Activated T-cell treated with anti-CD3 and anti-CD28 coated beads, Interleukin-2, amount 50 U/mL, for 4 hours (primary cell): ENCODE measurements around the gene RCE1. TPM values are rescaled to one million over a fixed set of nuclear protein-coding genes. Genes with fewer than 3 reads are reported as not detected.
"Not testable (repeated sequence)": the region's sequence is repeated elsewhere in the genome, so short reads cannot be mapped to it uniquely, and the experiment has no call there.

Source experiments
- ATAC-seq, 2 donors: fragments of 200-7000 bp; cut with Tn5 transposase; one replicate each; pipeline ENCODE4 v1.10.0; 2021
- DNase-seq: peaks from one replicate; pipeline ENCODE4 v3.0.0-alpha.2; 2020
- H3K27me3 Mint-ChIP-seq: one replicate; pipeline ENCODE4 v1.8.0; 2021; ENCODE audit warnings: low read depth, mixed read lengths
- H3K36me3 Mint-ChIP-seq: one replicate; pipeline ENCODE4 v1.8.0; 2022; ENCODE audit warnings: mixed read lengths; ENCODE audit not compliant: insufficient read depth
- H3K4me1 Mint-ChIP-seq: one replicate; pipeline ENCODE4 v1.8.0; 2021; ENCODE audit warnings: low read depth, mixed read lengths
- H3K4me3 Mint-ChIP-seq: one replicate; pipeline ENCODE4 v1.8.0; 2021; ENCODE audit warnings: mild to moderate bottlenecking, moderate library complexity, mixed read lengths
- H3K9me3 Mint-ChIP-seq: one replicate; pipeline ENCODE4 v1.8.0; 2021; ENCODE audit warnings: mixed read lengths
- total RNA-seq, 3 donors: library from RNA; stranded (reverse); gene quantifications; one replicate each; pipeline ENCODE4 v1.2.1, GENCODE V29; 2021

RCE1 gene, protein sequence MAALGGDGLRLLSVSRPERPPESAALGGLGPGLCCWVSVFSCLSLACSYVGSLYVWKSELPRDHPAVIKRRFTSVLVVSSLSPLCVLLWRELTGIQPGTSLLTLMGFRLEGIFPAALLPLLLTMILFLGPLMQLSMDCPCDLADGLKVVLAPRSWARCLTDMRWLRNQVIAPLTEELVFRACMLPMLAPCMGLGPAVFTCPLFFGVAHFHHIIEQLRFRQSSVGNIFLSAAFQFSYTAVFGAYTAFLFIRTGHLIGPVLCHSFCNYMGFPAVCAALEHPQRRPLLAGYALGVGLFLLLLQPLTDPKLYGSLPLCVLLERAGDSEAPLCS
- 10 to 100 TPM; 42.7 to 45.0 (median 43.5) TPM for total RNA-seq

DNA sequence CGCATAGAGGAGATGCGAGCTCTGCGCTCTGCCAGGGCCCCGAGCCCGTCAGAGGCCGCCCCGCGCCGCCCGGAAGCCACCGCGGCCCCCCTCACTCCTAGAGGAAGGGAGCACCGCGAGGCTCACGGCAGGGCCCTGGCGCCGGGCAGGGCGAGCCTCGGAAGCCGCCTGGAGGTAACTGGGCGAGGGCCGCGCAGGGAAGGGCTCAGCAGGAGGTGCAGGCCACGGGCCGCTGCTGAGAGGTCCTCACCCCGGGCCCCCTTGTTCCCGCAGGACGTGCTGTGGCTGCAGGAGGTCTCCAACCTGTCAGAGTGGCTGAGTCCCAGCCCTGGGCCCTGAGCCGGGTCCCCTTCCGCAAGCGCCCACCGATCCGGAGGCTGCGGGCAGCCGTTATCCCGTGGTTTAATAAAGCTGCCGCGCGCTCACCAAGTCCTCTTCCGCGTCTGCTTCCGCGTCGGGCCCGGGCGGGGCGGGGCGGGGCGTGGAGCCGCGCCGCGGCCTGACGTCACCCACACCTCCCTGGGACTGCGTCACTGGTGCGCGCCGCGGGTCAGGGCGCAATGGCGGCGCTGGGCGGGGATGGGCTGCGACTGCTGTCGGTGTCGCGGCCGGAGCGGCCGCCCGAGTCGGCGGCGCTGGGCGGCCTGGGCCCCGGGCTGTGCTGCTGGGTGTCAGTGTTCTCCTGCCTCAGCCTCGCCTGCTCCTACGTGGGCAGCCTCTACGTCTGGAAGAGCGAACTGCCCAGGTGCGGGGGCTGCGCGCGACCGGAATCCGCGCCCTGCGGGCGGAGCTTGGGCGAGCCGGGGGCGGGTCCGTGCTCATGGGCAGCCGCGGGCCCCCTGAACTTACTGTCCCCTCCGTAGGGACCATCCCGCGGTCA lies at the start of gene RCE1:
Gene RCE1 (plus strand): TSS at position 546 of the 880 bp plus-strand sequence. CDS start 15 bp downstream, at position 561.
- Mint-ChIP-seq H3K4me1 (peaks cover 44% of the 10 kb centered on the region), H3K4me3 (peak within 1 kb of the TSS; percentile 91), H3K27me3 (no peaks in the 10 kb centered on the region), H3K36me3 (no peaks in the 10 kb centered on the region), H3K9me3 (no peaks in the 10 kb centered on the region)
- peak; percentile 90 to 92 for ATAC-seq
- peak; percentile 86 for DNase-seq

DNA sequence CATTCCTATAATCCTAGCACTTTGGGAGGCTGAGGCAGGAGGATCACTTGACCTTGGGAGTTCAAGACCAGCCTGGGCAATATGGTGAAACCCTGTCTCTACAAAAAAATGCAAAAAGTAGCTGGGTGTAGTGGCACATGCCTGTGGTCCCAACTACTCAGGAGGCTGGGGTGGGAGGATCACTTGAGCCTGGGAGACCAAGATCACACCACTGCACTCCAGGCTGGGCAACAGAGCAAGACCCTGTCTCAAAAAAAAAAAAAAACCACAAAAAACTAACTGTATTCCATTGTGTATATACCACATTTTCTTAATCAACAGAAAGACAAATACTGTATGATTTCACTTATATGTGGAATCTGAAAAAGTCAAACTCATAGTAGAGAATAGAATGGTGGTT lies 43.4 kb upstream of the RCE1 start:
- not testable (repeated sequence) for H3K4me1 Mint-ChIP-seq, H3K36me3 Mint-ChIP-seq, H3K4me3 Mint-ChIP-seq, DNase-seq, H3K27me3 Mint-ChIP-seq, ATAC-seq, H3K9me3 Mint-ChIP-seq

DNA sequence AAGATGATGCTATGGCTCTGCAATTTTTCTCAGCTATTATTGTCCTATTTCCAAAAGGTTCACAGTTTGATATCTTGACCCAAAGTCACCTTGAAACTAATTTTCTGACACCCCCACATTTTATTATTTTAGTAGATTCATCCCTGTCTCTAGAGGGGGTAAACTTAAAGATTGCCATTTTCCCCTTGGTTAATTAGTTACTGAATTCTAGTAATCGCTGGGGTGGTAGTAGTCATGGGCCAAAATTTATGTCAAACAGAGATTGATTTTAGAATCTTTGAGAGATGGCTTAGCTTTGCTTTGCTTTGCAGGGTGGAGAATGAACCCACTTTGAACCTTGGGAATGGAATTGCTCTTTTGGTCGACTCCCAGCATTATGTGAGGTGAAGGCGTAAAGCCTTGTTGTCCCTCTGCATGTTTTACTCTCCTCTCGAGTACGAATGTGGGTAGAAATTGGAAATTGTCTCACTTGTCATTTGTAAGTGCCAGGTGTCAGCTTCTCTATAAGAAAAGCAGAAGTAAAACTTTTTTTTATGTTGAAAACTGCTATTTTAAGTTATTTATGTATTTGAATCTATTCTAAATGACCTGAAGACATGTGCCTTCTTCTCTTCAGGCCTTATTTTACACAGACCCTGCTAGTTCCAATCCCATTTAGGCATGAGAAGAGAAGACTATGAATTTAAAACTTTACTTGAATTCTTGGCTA lies 42.4 kb upstream of the RCE1 start:
- Mint-ChIP-seq H3K36me3 (peaks cover 5% of the 10 kb centered on the region), H3K27me3 (no peaks in the 10 kb centered on the region), H3K9me3 (no peaks in the 10 kb centered on the region), H3K4me3 (no peak overlapping the region), H3K4me1 (no peaks in the 10 kb centered on the region)
- ATAC-seq: no peak
- DNase-seq: no peak

DNA sequence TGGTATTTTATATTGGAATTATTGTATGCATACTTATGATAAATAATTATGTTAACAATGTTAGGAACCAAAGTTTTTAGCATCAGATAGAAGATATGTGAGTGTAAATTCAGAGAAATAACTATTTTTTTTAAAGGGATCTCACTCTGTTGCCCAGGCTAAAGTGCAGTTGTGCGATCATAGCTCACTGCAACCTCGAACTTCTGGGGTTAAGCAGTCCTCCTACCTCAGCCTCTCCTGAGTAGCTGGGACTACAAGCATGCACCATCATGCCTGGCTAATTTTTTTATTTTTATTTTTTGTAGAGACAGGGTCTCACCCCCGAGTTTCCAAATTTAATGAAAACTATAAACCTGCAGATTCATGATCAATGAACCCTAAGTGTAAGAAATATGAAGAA lies 33.6 kb upstream of the RCE1 start:
- DNase-seq (no peak), ATAC-seq (no peak)
- Mint-ChIP-seq H3K4me1 (no peaks in the 10 kb centered on the region), H3K9me3 (no peaks in the 10 kb centered on the region), H3K4me3 (no peak overlapping the region), H3K36me3 (peaks cover 6% of the 10 kb centered on the region), H3K27me3 (no peaks in the 10 kb centered on the region)

DNA sequence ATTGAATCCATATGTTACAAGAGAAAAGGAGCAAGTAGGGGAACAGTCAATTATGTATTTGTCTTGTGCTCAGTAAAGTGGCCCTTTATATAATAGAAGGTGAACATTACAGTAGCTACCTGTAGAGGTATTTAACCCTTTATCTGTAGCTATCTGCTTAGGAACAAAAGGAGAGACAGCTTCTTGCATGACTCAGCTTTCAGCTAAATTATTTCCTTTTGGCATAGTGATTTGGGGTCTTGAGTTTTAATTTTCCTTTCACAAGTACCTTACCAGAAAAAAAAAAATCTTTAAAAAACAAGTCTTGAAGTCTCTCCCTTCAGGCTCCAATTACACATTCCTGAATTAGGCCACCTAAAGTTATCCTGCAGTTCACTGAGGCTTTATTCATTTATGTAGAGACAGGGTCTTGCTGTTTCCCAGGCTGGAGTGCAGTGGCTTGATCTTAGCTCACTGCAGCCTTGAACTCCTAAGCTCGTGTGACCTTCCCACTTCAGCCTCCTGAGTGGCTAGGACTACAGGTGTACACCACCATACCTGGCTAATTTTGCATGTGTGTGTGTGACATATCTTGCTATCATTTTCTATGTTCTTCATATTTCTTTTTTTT lies 32.6 kb upstream of the RCE1 start:
- ATAC-seq (no peak), DNase-seq (no peak)
- H3K4me3 Mint-ChIP-seq: no peak overlapping the region
- no peaks in the 10 kb centered on the region for H3K4me1 Mint-ChIP-seq
- peaks cover 5% of the 10 kb centered on the region for H3K36me3 Mint-ChIP-seq
- H3K27me3 Mint-ChIP-seq: no peaks in the 10 kb centered on the region
- no peaks in the 10 kb centered on the region for H3K9me3 Mint-ChIP-seq

DNA sequence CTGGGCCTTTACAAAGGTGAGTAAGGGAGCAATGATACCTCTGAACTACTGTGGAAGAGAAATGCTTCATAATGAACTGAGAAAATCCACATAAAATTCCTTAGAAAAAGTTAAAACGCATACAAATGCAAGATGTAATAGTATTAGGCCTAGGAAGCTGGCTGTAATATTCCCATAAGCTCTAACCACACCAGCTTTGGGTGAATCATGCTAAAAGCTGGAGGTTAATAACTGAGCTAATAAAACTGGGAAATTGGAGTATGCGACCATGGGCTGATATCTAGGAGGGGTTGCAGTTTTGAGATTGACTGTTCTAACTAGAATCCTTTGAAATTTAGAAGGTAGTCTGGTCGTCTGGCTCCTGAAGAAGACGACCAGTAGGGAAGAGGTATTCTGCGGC lies 28.6 kb upstream of the RCE1 start:
- no peaks in the 10 kb centered on the region for H3K9me3 Mint-ChIP-seq
- no peak overlapping the region for H3K4me3 Mint-ChIP-seq
- ATAC-seq (no peak), DNase-seq (no peak)
- H3K4me1 Mint-ChIP-seq: no peaks in the 10 kb centered on the region
- no peaks in the 10 kb centered on the region for H3K36me3 Mint-ChIP-seq
- H3K27me3 Mint-ChIP-seq: no peaks in the 10 kb centered on the region

DNA sequence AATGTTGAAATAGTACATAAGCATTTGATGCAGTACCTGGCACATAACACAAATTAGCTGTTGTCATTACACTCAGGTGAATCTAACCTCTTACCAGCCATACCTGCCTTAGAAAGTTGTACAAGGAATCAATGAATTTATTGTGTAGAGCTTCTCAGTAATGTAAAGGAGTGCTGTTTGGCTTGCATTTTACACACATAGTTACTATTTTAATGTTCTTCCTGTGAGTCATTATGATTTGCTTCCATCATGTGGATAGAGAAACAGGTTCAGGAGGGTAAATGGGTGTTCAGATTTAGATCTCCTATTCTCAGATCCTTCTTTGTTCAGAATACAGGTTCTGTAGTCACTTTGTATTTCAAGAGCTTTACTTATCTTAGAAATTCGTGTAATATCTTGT lies 27.6 kb upstream of the RCE1 start:
- Mint-ChIP-seq H3K9me3 (no peaks in the 10 kb centered on the region), H3K4me1 (no peaks in the 10 kb centered on the region), H3K36me3 (no peaks in the 10 kb centered on the region), H3K4me3 (no peak overlapping the region), H3K27me3 (no peaks in the 10 kb centered on the region)
- DNase-seq: no peak
- ATAC-seq: no peak

DNA sequence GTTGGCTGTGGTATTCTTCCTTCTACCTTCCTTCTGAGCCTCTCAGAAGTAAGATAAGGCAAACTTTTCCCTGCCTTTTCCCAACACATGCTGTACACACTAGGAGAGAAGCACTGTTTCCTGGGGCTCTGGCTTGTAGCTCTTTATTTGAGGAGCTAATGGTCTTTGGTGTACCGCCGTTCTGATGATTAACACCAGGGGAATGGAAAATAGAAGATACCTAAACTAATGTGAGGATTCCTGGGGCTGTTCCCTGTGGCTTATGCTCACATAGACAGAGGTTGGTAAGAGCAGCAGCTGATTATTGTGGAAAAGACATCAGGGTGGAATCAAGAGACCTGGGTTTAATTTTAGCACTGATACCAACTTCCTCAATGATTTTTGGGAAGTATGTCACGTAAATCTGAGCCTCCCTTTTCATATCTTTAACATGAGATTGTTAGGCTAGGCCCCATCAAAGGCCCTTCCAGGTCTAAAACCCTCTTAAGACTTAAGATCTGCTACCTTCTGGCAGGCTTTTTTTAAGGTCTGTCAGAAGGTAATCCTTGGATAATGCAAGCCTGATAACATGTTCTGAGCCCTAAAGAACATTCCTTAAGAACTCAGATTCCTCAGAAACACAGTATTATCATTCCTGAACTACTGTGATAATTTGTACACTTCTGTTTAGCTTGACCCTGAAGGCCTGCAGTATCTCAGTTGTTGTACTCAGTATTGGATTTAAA lies 24.8 kb upstream of the RCE1 start:
- no peaks in the 10 kb centered on the region for H3K4me1 Mint-ChIP-seq
- H3K9me3 Mint-ChIP-seq: no peaks in the 10 kb centered on the region
- no peak for DNase-seq

DNA sequence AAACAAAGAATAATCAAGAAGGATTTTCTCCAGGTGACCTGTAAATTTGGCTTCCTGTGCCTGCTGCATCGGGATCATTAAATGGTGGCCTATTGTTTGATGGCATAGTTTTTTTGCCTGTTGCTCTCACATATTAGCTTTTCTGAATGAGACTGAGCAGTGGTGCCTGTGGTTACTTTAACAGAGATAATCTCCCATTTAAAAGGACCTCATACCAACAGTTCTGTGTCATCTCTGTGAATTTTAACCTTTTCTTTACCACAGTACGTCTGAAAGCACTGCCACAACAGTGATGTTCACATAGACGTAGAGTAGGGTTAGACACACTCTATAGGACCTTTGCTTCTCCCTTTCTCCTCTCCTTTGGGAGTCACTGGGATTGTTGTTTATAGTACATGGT lies 22.9 kb upstream of the RCE1 start:
- Mint-ChIP-seq H3K36me3 (no peaks in the 10 kb centered on the region), H3K4me3 (no peak overlapping the region), H3K4me1 (no peaks in the 10 kb centered on the region), H3K27me3 (no peaks in the 10 kb centered on the region), H3K9me3 (no peaks in the 10 kb centered on the region)
- DNase-seq: no peak
- ATAC-seq: no peak

More for the DNA sequence above, 24.8 kb upstream of the RCE1 start:
- no peak overlapping the region for H3K4me3 Mint-ChIP-seq
- no peak for ATAC-seq
- H3K27me3 Mint-ChIP-seq: no peaks in the 10 kb centered on the region
- H3K36me3 Mint-ChIP-seq: no peaks in the 10 kb centered on the region

DNA sequence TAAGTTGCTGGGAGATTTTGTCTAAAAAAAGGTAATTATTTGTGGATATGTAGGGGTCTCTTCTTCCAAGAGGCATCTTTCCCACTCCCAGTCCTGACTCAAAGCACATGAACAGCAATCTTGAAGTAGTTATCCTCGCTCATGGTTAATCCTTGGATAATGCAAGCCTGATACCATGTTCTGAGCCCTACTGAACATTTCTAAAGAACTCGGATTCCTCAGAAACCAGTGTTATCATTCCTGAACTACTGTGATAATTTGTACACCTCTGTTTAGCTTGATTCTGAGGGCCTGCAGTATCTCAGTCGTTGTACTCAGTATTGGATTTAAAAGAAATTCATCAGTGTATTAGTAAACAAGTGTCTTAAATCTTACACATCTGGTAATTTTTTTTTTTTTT lies 22.3 kb upstream of the RCE1 start:
- Mint-ChIP-seq H3K27me3 (no peaks in the 10 kb centered on the region), H3K4me1 (no peaks in the 10 kb centered on the region), H3K36me3 (no peaks in the 10 kb centered on the region), H3K4me3 (no peak overlapping the region), H3K9me3 (no peaks in the 10 kb centered on the region)
- DNase-seq: no peak
- ATAC-seq: no peak

DNA sequence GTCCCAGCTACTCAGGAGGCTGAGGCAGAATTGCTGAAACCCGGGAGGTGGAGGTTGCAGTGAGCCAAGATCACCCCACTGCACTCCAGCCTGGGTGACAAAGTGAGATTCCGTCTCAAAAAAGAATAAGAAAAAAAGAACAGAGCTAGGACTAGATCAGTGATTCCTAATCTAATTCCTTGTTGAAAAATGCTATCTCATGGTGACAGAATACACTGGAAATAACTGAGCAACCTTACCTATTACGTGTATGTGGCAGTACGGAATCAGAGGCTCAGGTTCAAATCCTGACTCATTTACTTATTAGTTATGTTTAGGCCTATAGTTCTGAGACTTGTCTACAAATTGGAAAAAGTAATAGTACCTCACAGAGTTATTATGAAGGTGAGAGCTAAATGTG lies 19.5 kb upstream of the RCE1 start:
- no peak for DNase-seq
- H3K36me3 Mint-ChIP-seq: peaks cover 2% of the 10 kb centered on the region
- no peaks in the 10 kb centered on the region for H3K4me1 Mint-ChIP-seq
- ATAC-seq: no peak
- H3K27me3 Mint-ChIP-seq: no peaks in the 10 kb centered on the region
- no peak overlapping the region for H3K4me3 Mint-ChIP-seq
- H3K9me3 Mint-ChIP-seq: no peaks in the 10 kb centered on the region

DNA sequence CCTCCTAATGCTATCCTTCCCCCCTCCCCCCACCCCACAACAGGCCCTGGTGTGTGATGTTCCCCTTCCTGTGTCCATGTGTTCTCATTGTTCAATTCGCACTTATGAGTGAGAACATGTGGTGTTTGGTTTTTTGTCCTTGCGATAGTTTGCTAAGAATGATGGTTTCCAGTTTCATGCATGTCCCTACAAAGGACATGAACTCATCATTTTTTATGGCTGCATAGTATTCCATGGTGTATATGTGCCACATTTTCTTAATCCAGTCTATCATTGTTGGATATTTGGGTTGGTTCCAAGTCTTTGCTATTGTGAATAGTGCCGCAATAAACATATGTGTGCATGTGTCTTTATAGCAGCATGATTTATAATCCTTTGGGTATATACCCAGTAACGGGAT lies 18.7 kb upstream of the RCE1 start:
- not testable (repeated sequence) for H3K9me3 Mint-ChIP-seq, H3K36me3 Mint-ChIP-seq, H3K27me3 Mint-ChIP-seq, H3K4me1 Mint-ChIP-seq, ATAC-seq, H3K4me3 Mint-ChIP-seq, DNase-seq

DNA sequence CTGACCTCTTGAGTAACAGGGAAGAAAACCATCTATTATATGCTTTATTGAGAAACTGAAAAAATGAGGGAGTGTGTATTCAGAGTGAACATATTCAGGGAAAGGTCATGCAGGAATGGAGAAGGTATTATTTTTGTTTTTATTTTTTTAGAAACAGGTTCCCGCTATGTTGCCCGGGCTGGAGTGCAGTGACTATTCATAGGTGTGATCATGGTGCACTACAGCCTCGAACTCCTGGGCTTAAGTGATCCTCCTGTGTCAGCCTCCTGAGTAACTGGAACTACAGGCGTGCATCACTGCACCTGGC lies 8.7 kb upstream of the RCE1 start:
- no peak overlapping the region for H3K4me3 Mint-ChIP-seq
- H3K4me1 Mint-ChIP-seq: peaks cover 10% of the 10 kb centered on the region
- ATAC-seq: no peak
- DNase-seq: no peak
- no peaks in the 10 kb centered on the region for H3K9me3 Mint-ChIP-seq
- H3K27me3 Mint-ChIP-seq: no peaks in the 10 kb centered on the region
- H3K36me3 Mint-ChIP-seq: no peaks in the 10 kb centered on the region

DNA sequence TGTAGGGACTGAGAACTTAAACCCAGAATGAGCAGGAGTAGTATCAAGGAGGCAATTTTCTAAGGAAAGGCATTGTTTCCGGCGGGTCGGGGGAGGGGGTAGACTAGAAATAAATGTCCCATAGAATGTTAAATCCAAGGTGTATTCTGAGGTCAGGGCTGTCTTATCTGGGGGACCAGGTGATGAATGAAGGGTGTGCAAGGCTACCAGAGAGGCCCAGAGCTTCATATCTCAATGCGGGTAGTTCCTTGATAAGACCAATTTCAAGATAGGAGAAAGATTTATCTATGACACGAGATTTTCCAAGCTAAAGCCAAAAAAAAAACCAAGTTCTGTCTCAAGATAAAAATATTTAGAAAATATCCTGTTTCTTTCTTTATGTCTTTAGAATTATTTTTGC lies 8.3 kb upstream of the RCE1 start:
- Mint-ChIP-seq H3K4me1 (peaks cover 11% of the 10 kb centered on the region), H3K36me3 (no peaks in the 10 kb centered on the region), H3K9me3 (no peaks in the 10 kb centered on the region), H3K4me3 (no peak overlapping the region), H3K27me3 (no peaks in the 10 kb centered on the region)
- DNase-seq (no peak), ATAC-seq (no peak)
